GM12892 (cell line): ENCODE results near the gene GRAP.

Experiments used
- POLR2A ChIP-seq: IDR thresholded peaks from 2 replicates; pipeline ENCODE4 v1.6.1; 2011; ENCODE audit warnings: low read depth, low read length, control low read depth
- POLR2AphosphoS5 ChIP-seq: IDR thresholded peaks from 2 replicates; pipeline ENCODE4 v1.6.1; 2011; ENCODE audit warnings: low read depth, low read length, control low read depth
- TAF1 ChIP-seq: IDR thresholded peaks from 2 replicates; pipeline ENCODE4 v1.6.1; 2011; ENCODE audit warnings: low read depth, mild to moderate bottlenecking, control low read depth, low read length, borderline replicate concordance

GRCh38 chr17:19013806-19014627 is 32.7 kb downstream of the GRAP start:
- TF ChIP-seq TAF1 (no peak), POLR2A (no peak), POLR2AphosphoS5 (no peak)
